ENCODE measurements around the gene SLC22A23.

The SLC22A23 gene

DNA sequence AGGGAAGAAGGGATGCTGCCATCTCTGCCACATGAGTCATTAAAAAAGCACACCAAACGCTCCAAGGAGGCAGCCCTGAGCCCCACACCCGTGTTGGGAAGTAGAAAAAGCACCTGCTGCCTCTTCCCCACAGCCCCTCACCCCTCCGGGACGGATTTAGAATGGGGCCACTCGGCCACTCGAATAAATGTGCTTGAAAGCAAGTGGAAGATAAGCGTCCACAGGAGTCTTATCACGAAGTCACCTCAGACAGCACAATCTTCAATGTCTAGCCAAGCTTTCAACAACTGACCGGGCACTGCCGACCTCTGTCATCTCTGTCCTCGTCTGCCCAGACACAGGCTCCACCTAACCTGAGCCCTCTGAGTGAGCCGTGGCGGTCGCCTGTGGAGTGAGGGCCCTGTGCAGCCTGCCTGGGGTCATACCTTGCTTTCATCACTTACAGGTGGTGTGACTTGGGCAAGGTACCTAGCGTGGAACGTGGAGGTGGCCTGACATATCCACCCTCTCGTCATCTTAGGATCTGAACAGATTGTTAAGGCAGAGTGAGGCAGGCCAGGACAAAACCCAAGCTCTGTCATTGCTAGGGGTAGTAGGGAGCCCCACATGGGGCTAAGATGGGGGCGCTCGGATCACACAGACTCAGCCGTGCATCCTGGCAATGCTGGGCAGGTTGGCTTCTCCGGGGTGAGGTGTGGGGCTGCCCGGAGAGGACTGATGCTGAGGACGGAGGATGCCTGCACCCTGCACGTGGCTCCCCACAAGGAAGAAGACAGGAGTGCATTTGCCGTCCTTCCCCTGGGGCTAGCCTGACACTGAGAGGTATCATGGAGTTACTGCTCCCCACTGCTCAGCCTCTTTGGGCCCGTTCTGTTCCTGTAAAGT, 163.3 kb downstream of the SLC22A23 start:
- no peak for DNase-seq

DNA sequence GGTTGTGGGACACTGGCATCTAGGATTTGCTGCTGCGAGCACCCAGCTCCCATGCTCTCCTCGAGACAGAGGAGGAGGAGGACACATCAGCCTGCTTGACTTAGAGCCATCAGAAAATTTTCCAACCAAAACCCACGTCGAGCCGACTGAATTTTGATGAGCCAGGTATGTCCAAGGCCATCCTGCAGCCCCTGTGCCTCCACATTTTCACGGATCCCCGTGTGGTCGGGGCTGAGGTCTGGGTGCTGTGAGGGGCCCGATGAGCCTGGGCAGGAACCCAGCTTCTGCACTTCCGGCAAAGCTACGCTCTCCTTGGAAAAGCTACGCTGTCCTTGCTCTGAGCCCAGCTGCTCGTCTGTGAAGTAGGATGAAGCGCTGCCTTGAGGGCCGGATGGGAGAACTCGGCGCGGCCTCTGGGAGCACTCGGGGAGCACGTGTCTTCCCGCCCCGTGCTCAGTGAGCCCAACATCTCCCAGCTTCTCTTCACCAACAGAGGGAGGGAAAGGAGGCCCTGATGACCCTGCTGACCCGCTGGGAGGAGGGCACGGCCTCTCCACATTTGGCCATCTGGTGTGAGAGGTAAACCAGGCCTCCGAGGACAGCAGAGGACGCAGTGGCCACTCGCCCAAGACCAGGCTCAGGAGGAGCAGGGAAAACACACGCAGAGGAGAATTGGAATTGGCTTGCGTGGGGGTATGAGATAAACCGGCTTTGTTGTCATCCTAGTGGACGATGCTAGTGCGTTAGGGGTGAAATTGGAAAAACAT, 164.2 kb downstream of the SLC22A23 start:
- DNase-seq = no peak

DNA sequence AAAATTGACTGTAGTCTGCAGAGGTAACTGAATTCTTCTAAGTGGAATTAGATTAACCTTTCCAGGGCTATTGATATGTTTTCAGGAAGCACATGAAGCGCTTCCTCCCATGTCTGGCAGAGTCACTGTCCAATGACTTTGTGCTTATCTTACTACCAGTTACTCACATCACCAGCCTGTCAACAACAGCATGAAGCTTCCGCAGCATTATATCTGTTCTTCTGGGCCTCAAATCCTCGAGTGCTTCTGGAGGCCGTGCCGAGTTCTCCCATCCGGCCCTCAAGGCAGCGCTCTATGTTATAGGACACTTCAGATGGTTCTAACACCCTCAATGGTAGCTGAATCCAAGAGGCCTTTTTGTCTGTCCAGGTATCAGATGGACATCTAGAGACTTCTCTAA, 164.9 kb downstream of the SLC22A23 start:
- no peak for DNase-seq

DNA sequence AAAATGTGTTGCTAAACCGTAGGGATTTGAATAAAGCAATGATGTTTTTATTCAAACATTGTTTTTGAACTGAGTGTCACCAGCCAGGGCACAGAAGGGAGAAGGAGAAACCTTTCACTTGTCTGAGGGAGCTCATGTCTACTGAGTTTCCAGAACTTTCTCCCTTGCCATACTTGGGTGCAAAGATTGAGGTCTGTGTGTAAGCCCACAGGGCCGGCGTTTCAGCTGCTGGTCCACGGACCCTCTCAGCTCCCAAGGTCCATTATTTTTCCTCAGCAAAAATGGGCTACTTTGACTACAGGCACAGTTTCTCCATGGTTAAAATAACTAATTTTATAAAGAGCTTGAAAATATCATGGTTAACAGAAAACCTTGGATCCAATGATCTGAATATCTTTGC, 165.5 kb downstream of the SLC22A23 start:
- no peak for DNase-seq

DNA sequence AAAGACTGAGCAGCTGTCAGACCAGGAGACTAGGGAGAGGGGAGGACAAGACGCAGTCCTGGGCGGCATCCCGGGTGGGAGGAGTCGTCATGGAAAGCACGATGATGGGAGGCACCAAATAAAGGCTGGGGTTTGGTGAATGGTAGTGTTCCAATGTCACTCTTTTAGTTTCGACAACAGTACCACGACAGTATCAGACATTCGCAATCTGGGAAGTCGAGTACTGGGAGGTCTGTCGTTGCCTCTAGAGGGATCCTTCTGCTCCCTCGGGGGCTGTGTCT, 166.0 kb downstream of the SLC22A23 start:
- DNase-seq = no peak

- DNase-seq = no peak
These were observed 166.5 kb downstream of the SLC22A23 start for GRCh38 chr6:3290149-3290930.

DNA sequence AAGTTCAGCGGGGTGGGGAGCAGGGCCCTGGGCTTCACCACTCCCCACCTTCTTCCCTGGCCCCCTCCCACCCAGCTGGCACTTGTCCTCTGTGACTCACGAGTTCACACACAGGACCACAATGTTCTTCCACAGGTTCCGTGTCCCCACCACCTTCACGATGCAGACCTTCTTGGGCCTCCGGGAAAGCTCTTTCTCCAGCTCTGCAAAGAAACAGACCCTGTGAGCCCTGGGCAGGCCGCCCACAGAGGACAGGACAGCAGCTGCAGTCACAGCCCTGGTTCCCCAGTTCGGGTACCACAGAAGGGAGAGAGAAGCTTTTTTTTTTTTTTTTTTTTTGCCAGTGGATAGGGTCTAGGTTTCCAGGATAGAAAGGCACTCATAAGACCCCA, 167.2 kb downstream of the SLC22A23 start:
- DNase-seq = no peak

GRCh38 chr6:3288711-3289663, 167.9 kb downstream of the SLC22A23 start:
- no peak for DNase-seq

DNA sequence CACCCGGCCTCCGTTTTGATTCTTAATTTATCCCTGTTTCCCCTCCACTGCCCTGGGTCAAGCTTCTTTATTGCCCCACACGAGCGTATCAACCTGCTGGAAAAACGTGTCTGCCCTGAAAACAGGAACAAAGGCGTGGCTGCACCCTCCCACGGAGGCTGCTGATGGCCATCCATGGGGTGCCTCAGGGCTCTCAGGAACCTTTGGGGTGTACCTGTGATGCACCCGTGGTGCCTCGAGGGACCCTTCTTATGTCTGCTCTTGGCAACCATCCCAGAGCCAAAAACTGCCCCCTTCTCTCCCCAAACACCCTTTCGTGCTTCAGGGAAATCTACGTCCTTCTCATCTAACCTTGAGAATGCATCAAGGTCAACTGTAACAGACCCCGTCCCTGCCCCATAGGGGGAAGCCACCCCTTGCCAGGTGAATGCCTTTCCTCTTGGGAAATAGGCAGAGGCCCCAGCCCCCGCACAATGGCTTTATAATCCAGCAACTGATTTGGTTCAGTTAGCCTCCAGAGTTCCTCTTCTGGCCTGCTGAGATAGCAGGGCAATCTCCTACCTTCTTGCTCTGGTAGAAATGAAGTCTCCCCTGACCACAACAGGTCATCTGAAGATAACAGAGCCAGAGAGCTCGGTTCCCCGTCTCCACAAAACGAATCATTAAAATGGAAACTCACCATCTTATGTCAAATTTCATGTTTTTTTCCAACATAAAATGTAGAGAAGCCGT, 168.7 kb downstream of the SLC22A23 start:
- no peak for DNase-seq

DNA sequence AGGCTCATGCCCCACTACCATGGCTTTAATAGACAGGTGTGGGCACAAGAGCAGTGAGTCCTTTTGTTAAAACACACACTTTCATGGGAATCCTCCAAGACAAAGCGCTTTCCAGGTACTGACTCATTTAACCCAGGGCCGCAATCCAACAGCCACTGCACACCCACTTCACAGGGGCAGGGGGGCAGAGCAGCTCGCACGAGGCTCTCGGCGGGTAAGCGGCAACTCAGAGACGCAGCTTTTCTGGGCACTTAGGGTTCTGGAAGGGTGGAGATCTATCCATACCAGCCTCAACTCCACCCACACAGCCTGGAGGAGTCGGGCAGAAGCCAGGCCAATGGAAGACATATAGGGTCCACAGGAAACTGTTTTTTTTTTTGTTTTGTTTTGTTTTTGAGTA, 169.5 kb downstream of the SLC22A23 start:
- no peak for DNase-seq

DNA sequence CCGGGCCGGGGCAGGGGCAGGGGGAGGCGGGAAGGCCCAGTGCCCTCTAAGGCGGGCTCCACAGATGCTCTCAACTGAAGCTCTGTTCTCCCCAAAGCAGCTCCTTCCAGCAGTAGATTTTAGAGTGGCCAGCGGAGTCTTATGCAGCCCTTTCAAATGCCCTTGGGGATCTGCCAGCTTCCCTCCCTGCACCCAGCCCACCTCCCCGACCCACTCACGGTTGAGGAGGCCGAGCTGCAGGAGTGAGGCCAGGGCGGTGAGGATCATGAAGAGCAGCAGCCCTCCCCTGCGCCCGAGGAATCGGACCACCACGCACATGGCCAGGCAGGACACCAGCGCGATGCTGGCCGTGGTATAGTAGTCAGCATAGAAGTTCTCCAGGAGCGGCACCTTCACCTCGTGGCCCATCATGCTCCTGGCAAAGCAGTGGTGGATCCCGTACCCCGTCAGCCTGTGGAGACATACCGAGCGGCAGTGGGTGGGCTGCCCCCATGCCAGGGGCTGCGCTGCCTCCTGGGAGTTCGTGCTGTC, 170.1 kb downstream of the SLC22A23 start:
- no peak for DNase-seq

DNA sequence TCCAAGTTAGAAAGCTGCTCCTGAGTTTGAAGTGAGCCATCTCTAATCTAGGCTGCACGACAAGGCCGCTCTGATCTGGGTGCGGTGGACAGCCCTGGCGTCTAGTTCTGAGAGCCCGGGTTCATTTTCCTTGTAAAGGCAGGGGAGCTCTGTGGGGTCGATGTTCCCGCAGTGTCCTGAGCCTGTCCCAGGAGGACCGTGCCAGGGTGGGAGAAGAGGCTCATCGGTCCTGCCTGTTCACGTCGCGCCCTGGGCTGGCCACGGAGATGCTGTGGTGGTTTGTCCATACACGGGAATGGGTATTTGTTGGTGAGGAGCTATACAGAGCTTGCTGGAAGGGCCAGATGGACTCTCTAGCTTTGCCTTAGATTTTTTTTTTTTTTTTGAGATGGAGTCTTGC, 171.1 kb downstream of the SLC22A23 start:
- DNase-seq = no peak

DNA sequence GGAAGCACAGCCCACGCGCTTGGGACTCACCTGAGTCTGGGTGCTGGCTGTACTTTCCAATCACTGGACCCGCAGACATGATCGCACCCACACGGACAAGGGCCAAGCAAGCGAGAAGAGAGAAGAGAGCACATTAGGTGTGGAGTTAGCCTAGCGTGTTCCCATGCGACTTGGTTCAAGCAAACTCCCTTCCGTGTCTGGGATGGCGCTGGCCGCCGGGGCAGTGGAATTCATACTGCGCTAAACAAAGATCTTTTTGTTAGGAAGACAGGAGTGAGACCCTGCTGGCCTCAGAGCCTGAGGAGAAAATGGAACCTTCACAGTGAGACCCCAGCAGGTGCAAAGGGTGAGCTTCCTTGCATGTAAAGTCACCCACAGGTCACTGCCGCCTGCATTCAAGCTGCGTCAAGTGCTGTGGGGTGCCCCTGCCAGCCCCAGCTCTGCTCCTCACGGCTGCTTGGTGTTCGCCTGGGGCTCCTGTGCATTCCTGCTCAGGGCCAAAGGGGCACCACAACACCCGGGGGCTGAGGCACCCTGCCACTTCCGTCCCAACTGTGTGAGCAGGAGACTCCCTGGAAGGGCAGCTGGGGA, 171.7 kb downstream of the SLC22A23 start:
- DNase-seq = no peak

DNA sequence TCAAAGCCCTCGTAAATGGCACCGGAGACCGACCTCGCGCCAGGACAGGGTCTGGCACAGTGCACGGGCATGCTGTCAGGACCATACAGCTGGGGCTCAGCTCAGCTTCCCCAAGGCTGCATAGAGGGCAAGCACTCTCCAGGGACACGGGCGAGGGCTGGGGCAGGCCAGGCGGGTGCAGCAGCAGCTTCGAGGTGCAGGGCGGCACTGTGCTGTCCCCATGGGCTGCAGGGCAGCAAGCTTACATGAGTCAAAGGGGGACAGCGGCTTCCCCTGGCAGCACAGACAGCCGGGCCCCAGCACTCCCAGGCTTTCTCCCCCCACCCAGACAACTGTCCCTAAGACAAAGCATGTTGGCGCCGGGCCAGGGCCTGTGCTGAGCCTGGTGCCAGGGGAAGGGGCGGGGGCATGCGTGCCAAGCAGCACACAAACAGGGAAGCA, 172.4 kb downstream of the SLC22A23 start:
- DNase-seq = no peak

GRCh38 chr6:3283641-3284435, 173.0 kb downstream of the SLC22A23 start:
- DNase-seq = no peak

DNA sequence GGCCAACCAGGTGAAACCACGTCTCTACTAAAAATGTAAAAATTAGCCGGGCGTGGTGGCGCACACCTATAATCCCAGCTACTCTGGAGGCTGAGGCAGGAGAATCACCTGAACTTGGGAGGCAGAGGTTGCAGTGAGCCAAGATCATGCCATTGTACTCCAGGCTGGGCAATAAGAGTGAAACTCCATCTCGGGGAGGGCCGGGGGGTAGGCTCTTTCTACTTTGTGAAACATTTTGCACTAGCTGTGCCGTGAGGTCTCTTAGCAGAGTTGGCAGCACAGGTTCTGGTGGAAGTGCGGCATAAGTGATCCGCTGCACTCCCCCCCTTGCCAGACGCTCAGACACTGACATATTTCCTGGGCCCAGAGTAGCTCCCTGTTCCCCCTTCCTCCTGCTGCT, 173.6 kb downstream of the SLC22A23 start:
- DNase-seq = no peak

DNA sequence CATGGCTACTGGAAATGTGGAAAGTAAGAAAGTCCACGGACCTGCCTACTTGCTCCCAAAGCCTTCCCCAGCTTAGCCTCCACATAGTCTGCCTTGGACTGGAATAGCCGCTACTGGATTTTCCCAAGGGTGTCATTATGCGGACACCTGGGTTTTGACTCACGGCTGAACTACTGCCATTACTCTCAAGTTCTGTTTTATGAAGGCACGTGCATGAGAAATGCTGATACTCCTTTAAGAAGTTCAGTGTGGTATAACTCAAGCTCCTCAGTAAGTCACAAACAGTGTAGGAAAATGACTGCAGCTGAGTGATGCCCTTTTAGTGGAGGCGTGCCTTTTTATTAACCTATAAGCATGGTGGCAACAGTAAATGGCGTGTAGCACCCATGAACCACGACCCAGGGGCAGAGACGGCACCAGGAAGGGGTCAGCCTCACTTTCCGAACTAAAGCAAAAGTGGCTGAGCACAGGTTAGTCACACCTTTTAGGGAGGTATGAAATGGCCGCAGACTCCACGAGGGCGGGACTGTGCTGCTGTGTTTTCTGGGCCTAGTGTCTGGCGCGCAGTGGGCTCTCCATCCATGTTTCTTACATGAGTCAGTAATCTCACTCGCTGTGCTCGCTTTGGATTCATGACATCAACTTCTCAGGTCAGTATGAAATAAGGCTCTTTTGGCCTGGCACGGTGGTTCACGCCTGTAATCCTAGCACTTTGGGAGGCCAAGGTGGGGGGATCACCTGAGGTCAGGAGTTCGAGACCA, 174.2 kb downstream of the SLC22A23 start:
- no peak for DNase-seq

GRCh38 chr6:3281631-3282475, 175.0 kb downstream of the SLC22A23 start:
- no peak for DNase-seq

All from DMS79 treated with DMSO at 0.1 percent for 48 hours (cell line).